Measurements from ENCODE around the gene USP33.

GRCh38 chr1:77652268-77652667 is 107.4 kb downstream of the USP33 start:
- TF ChIP-seq, protein P1, sequence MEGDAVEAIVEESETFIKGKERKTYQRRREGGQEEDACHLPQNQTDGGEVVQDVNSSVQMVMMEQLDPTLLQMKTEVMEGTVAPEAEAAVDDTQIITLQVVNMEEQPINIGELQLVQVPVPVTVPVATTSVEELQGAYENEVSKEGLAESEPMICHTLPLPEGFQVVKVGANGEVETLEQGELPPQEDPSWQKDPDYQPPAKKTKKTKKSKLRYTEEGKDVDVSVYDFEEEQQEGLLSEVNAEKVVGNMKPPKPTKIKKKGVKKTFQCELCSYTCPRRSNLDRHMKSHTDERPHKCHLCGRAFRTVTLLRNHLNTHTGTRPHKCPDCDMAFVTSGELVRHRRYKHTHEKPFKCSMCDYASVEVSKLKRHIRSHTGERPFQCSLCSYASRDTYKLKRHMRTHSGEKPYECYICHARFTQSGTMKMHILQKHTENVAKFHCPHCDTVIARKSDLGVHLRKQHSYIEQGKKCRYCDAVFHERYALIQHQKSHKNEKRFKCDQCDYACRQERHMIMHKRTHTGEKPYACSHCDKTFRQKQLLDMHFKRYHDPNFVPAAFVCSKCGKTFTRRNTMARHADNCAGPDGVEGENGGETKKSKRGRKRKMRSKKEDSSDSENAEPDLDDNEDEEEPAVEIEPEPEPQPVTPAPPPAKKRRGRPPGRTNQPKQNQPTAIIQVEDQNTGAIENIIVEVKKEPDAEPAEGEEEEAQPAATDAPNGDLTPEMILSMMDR (IDR thresholded peaks at IDR 0.05): no peak
- TF ChIP-seq POLR2AphosphoS5 (IDR thresholded peaks at IDR 0.05) (no peak), POLR2A (IDR thresholded peaks at IDR 0.05) (no peak)
